SIG-M5 (cell line): ENCODE measurements around the gene DOCK3.
"Not testable (repeated sequence)": the region's sequence is repeated elsewhere in the genome, so short reads cannot be mapped to it uniquely, and the experiment has no call there.

Experiments
- DNase-seq: peaks from one replicate; lab custom pipeline; 2025; lab: John Stamatoyannopoulos, UW

The DOCK3 gene

GRCh38 chr3:50676031-50676705, 1.4 kb downstream of the DOCK3 start:
- no peak for DNase-seq

GRCh38 chr3:50687127-50687751, 12.5 kb downstream of the DOCK3 start:
- no peak for DNase-seq

GRCh38 chr3:50687916-50688315, 13.2 kb downstream of the DOCK3 start:
- DNase-seq: no peak

GRCh38 chr3:50688602-50689001, 13.9 kb downstream of the DOCK3 start:
- not testable (repeated sequence) for DNase-seq

GRCh38 chr3:50689558-50689957, 14.8 kb downstream of the DOCK3 start:
- DNase-seq: no peak

GRCh38 chr3:50695031-50695430, 20.3 kb downstream of the DOCK3 start:
- DNase-seq: no peak

GRCh38 chr3:50696276-50696675, 21.5 kb downstream of the DOCK3 start:
- DNase-seq: no peak

- no peak for DNase-seq
Observed at GRCh38 chr3:50698269-50698668, 23.5 kb downstream of the DOCK3 start.

GRCh38 chr3:50708620-50709019, 33.9 kb downstream of the DOCK3 start:
- no peak for DNase-seq

- DNase-seq: no peak
Observed at GRCh38 chr3:50714946-50715345, 40.2 kb downstream of the DOCK3 start.

GRCh38 chr3:50724831-50725230, 50.1 kb downstream of the DOCK3 start:
- DNase-seq: no peak

- DNase-seq: no peak
Observed at GRCh38 chr3:50734985-50735384, 60.3 kb downstream of the DOCK3 start.

- DNase-seq: no peak
Observed at GRCh38 chr3:50737193-50737905, 62.6 kb downstream of the DOCK3 start.

- DNase-seq: no peak
Observed at GRCh38 chr3:50737906-50738598, 63.3 kb downstream of the DOCK3 start.

GRCh38 chr3:50743643-50744042, 68.9 kb downstream of the DOCK3 start:
- DNase-seq: no peak

- no peak for DNase-seq
Observed at GRCh38 chr3:50749822-50750221, 75.1 kb downstream of the DOCK3 start.

GRCh38 chr3:50759015-50759414, 84.3 kb downstream of the DOCK3 start:
- DNase-seq: no peak

- DNase-seq: no peak
Observed at GRCh38 chr3:50777680-50778079, 103.0 kb downstream of the DOCK3 start.

GRCh38 chr3:50781766-50782165, 107.0 kb downstream of the DOCK3 start:
- not testable (repeated sequence) for DNase-seq

- no peak for DNase-seq
Observed at GRCh38 chr3:50786631-50787030, 111.9 kb downstream of the DOCK3 start.

GRCh38 chr3:50790894-50791293, 116.2 kb downstream of the DOCK3 start:
- not testable (repeated sequence) for DNase-seq

GRCh38 chr3:50792568-50792967, 117.8 kb downstream of the DOCK3 start:
- no peak for DNase-seq

GRCh38 chr3:50803805-50804204, 129.1 kb downstream of the DOCK3 start:
- DNase-seq: not testable (repeated sequence)
